GM23338 (cell line): Measurements from ENCODE around the gene CWH43. TPM values are rescaled to one million over a fixed set of nuclear protein-coding genes. Genes with fewer than 3 reads are reported as not detected.

Experiments
- ATAC-seq: fragments of 200-7000 bp; cut with Tn5 transposase; 3 replicates; pipeline ENCODE4 v1.9.1; 2020
- DNase-seq: peaks from one replicate; pipeline ENCODE4 v3.0.0-alpha.2; 2015; ENCODE audit warnings: low spot score
- H2AFZ ChIP-seq: fragments of 200-600 bp; sonication (generic); 2 replicates; pipeline ENCODE4 v1.8.0; 2016; ENCODE audit warnings: antibody characterized with exemption, mild to moderate bottlenecking, moderate library complexity
- H3F3A ChIP-seq: fragments of 200-600 bp; sonication (generic); replicated peaks from 2 replicates; pipeline ENCODE4 v1.8.0; 2017; ENCODE audit warnings: antibody characterized with exemption, mixed run types, low read depth
- H3K27ac ChIP-seq: fragments of 200-600 bp; sonication (generic); 2 replicates; pipeline ENCODE4 v1.6.1; 2016; ENCODE audit warnings: low read depth
- H3K27me3 ChIP-seq: fragments of 200-600 bp; sonication (generic); 2 replicates; pipeline ENCODE4 v1.8.0; 2016; ENCODE audit warnings: mild to moderate bottlenecking, mixed run types, moderate library complexity; ENCODE audit not compliant: insufficient read depth
- H3K36me3 ChIP-seq: fragments of 200-600 bp; sonication (generic); 2 replicates; pipeline ENCODE4 v1.8.0; 2016; ENCODE audit warnings: mild to moderate bottlenecking; ENCODE audit not compliant: insufficient read depth
- H3K4me1 ChIP-seq: fragments of 200-600 bp; sonication (generic); 2 replicates; pipeline ENCODE4 v1.8.0; 2016; ENCODE audit warnings: mild to moderate bottlenecking, moderate library complexity; ENCODE audit not compliant: insufficient read depth
- H3K4me2 ChIP-seq: fragments of 200-600 bp; sonication (generic); 2 replicates; pipeline ENCODE4 v1.7.1; 2017; ENCODE audit warnings: mixed run types
- H3K4me3 ChIP-seq: fragments of 200-600 bp; sonication (generic); 2 replicates; pipeline ENCODE4 v1.6.1; 2016; ENCODE audit warnings: mixed run types
- H3K79me2 ChIP-seq: fragments of 200-600 bp; sonication (generic); replicated peaks from 2 replicates; pipeline ENCODE4 v1.8.0; 2017; ENCODE audit warnings: mild to moderate bottlenecking; ENCODE audit not compliant: insufficient read depth
- H3K9me2 ChIP-seq: fragments of 200-600 bp; sonication (generic); 2 replicates; pipeline ENCODE4 v1.8.0; 2017; ENCODE audit not compliant: insufficient read depth
- H4K20me1 ChIP-seq: fragments of 200-600 bp; sonication (generic); replicated peaks from 2 replicates; pipeline ENCODE4 v1.8.0; 2017; ENCODE audit warnings: mild to moderate bottlenecking; ENCODE audit not compliant: insufficient read depth
- H3K27ac Mint-ChIP-seq: 2 replicates; pipeline ENCODE4 v1.8.0; 2020; ENCODE audit warnings: inconsistent platforms, mild to moderate bottlenecking, moderate library complexity, mixed read lengths
- H3K27me3 Mint-ChIP-seq: 3 replicates; pipeline ENCODE4 v1.8.0; 2022; ENCODE audit warnings: low read depth, mild to moderate bottlenecking, moderate library complexity, mixed read lengths, inconsistent platforms; ENCODE audit not compliant: insufficient read depth, poor library complexity
- H3K36me3 Mint-ChIP-seq: 3 replicates; pipeline ENCODE4 v1.8.0; 2021; ENCODE audit warnings: low read depth, mild to moderate bottlenecking, inconsistent platforms, moderate library complexity, mixed read lengths
- H3K4me1 Mint-ChIP-seq: 3 replicates; pipeline ENCODE4 v1.8.0; 2020; ENCODE audit warnings: mild to moderate bottlenecking, inconsistent platforms, mixed read lengths
- H3K4me3 Mint-ChIP-seq: 3 replicates; pipeline ENCODE4 v1.8.0; 2021; ENCODE audit warnings: moderate library complexity, mild to moderate bottlenecking, inconsistent platforms, mixed read lengths
- H3K9me3 Mint-ChIP-seq: 3 replicates; pipeline ENCODE4 v1.8.0; 2020; ENCODE audit warnings: moderate library complexity, mild to moderate bottlenecking, inconsistent platforms, mixed read lengths
- EZH2 ChIP-seq: fragments of 200-600 bp; sonication (generic); IDR thresholded peaks from one replicate; pipeline ENCODE4 v1.8.0; 2017; ENCODE audit warnings: antibody characterized with exemption, mild to moderate bottlenecking, low read depth; ENCODE audit not compliant: unreplicated experiment
- JUNB ChIP-seq: IDR thresholded peaks from one replicate; pipeline ENCODE4 v1.6.1; 2016; ENCODE audit warnings: antibody characterized with exemption; ENCODE audit not compliant: unreplicated experiment
- REST ChIP-seq: IDR thresholded peaks from one replicate; pipeline ENCODE4 v1.6.1; 2018; ENCODE audit warnings: antibody characterized with exemption; ENCODE audit not compliant: unreplicated experiment
- STAT1 ChIP-seq: IDR thresholded peaks from one replicate; pipeline ENCODE4 v1.6.1; 2016; ENCODE audit warnings: antibody characterized with exemption; ENCODE audit not compliant: unreplicated experiment
- ZNF114 ChIP-seq: fragments of 250-450 bp; sonication (Bioruptor Pico); IDR thresholded peaks from 2 replicates; pipeline ENCODE4 v1.5.0; 2020; ENCODE audit warnings: mild to moderate bottlenecking, moderate library complexity
- polyA plus RNA-seq: library from polyadenylated mRNA; unstranded; fragments of >200 nt; fragmentation: Nextera tagmentation; extraction: Ambion mirVana; gene quantifications from 2 replicates; pipeline ENCODE4 v1.2.1, GENCODE V29; 2016
- total RNA-seq: library from RNA; depleted of rRNA; stranded (reverse); fragments of >200 nt; shearing (Covaris generic); gene quantifications from 2 replicates; pipeline ENCODE4 v1.2.3, GENCODE V29; 2014
- TF ChIP-seq, protein P1 (sequence below): fragments of 250-450 bp; sonication (Bioruptor Pico); IDR thresholded peaks from 2 replicates; pipeline ENCODE4 v1.5.0; 2020; ENCODE audit warnings: mild to moderate bottlenecking, moderate library complexity

The CWH43 gene
- total and polyA plus RNA-seq, 2 experiments from 2014 or later, result not detected

GRCh38 chr4:48997962-48998361 lies 11.9 kb downstream of the CWH43 start (continued):
- TF ChIP-seq, protein P1, sequence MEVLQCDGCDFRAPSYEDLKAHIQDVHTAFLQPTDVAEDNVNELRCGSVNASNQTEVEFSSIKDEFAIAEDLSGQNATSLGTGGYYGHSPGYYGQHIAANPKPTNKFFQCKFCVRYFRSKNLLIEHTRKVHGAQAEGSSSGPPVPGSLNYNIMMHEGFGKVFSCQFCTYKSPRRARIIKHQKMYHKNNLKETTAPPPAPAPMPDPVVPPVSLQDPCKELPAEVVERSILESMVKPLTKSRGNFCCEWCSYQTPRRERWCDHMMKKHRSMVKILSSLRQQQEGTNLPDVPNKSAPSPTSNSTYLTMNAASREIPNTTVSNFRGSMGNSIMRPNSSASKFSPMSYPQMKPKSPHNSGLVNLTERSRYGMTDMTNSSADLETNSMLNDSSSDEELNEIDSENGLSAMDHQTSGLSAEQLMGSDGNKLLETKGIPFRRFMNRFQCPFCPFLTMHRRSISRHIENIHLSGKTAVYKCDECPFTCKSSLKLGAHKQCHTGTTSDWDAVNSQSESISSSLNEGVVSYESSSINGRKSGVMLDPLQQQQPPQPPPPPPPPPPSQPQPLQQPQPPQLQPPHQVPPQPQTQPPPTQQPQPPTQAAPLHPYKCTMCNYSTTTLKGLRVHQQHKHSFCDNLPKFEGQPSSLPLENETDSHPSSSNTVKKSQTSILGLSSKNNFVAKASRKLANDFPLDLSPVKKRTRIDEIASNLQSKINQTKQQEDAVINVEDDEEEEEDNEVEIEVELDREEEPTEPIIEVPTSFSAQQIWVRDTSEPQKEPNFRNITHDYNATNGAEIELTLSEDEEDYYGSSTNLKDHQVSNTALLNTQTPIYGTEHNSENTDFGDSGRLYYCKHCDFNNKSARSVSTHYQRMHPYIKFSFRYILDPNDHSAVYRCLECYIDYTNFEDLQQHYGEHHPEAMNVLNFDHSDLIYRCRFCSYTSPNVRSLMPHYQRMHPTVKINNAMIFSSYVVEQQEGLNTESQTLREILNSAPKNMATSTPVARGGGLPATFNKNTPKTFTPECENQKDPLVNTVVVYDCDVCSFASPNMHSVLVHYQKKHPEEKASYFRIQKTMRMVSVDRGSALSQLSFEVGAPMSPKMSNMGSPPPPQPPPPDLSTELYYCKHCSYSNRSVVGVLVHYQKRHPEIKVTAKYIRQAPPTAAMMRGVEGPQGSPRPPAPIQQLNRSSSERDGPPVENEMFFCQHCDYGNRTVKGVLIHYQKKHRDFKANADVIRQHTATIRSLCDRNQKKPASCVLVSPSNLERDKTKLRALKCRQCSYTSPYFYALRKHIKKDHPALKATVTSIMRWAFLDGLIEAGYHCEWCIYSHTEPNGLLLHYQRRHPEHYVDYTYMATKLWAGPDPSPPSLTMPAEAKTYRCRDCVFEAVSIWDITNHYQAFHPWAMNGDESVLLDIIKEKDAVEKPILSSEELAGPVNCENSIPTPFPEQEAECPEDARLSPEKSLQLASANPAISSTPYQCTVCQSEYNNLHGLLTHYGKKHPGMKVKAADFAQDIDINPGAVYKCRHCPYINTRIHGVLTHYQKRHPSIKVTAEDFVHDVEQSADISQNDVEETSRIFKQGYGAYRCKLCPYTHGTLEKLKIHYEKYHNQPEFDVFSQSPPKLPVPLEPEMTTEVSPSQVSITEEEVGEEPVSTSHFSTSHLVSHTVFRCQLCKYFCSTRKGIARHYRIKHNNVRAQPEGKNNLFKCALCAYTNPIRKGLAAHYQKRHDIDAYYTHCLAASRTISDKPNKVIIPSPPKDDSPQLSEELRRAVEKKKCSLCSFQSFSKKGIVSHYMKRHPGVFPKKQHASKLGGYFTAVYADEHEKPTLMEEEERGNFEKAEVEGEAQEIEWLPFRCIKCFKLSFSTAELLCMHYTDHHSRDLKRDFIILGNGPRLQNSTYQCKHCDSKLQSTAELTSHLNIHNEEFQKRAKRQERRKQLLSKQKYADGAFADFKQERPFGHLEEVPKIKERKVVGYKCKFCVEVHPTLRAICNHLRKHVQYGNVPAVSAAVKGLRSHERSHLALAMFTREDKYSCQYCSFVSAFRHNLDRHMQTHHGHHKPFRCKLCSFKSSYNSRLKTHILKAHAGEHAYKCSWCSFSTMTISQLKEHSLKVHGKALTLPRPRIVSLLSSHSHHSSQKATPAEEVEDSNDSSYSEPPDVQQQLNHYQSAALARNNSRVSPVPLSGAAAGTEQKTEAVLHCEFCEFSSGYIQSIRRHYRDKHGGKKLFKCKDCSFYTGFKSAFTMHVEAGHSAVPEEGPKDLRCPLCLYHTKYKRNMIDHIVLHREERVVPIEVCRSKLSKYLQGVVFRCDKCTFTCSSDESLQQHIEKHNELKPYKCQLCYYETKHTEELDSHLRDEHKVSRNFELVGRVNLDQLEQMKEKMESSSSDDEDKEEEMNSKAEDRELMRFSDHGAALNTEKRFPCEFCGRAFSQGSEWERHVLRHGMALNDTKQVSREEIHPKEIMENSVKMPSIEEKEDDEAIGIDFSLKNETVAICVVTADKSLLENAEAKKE (CRISPR knock-in tag), result no peak
- TF ChIP-seq JUNB (no peak), REST (no peak)

- Histone ChIP-seq H3K9me2 (no peaks in the 10 kb centered on the region), H3K27ac (no peak overlapping the region), H3K79me2 (no peaks in the 10 kb centered on the region), H3K4me3 (no peak overlapping the region), H3F3A (no peaks in the 10 kb centered on the region), H3K4me1 (no peaks in the 10 kb centered on the region), H4K20me1 (no peaks in the 10 kb centered on the region), H3K36me3 (no peaks in the 10 kb centered on the region; the same call in 1 of the 2 replicates), H2AFZ (no peak overlapping the region), H3K4me2 (no peak overlapping the region), H3K27me3 (no peaks in the 10 kb centered on the region)
- Mint-ChIP-seq H3K27me3 (no peaks in the 10 kb centered on the region), H3K4me1 (no peaks in the 10 kb centered on the region), H3K4me3 (no peak overlapping the region), H3K9me3 (peaks cover 88% of the 10 kb centered on the region), H3K36me3 (peaks cover 14% of the 10 kb centered on the region; the same call in 2 of the 3 replicates), H3K27ac (no peak overlapping the region)
- no peak for ATAC-seq
- no peak for DNase-seq
- TF ChIP-seq ZNF114 (CRISPR knock-in tag), result no peak
- TF ChIP-seq EZH2, result no peak
- no peak for TF ChIP-seq STAT1
Measured at GRCh38 chr4:48998440-48998839, 12.4 kb downstream of the CWH43 start.
